SK-MEL-5 (cell line): Measurements from ENCODE around the gene STARD3. TPM values are rescaled to one million over a fixed set of nuclear protein-coding genes. Genes with fewer than 3 reads are reported as not detected.
"Not testable (repeated sequence)": the region's sequence is repeated elsewhere in the genome, so short reads cannot be mapped to it uniquely, and the experiment has no call there.

Experiments
- DNase-seq: peaks from one replicate; pipeline ENCODE4 v3.0.0-alpha.2; 2016; ENCODE audit warnings: low read depth, low spot score
- in situ Hi-C: cut with HindIII; loops from 2 replicates; pipeline ENCODE4 v1.10.0; 2016; ENCODE audit warnings: low sequenced_read_pairs, high pct_unique_total_duplicates, low pct_unique_long_range_greater_than_20kb
- total RNA-seq: library from RNA; depleted of rRNA; stranded (reverse); fragments of >200 nt; shearing (Covaris generic); gene quantifications from 2 replicates; pipeline ENCODE4 v1.2.3, GENCODE V29; 2014

Gene STARD3
- total RNA-seq, 1 experiment from 2014 or later, result 32.9 TPM

DNA sequence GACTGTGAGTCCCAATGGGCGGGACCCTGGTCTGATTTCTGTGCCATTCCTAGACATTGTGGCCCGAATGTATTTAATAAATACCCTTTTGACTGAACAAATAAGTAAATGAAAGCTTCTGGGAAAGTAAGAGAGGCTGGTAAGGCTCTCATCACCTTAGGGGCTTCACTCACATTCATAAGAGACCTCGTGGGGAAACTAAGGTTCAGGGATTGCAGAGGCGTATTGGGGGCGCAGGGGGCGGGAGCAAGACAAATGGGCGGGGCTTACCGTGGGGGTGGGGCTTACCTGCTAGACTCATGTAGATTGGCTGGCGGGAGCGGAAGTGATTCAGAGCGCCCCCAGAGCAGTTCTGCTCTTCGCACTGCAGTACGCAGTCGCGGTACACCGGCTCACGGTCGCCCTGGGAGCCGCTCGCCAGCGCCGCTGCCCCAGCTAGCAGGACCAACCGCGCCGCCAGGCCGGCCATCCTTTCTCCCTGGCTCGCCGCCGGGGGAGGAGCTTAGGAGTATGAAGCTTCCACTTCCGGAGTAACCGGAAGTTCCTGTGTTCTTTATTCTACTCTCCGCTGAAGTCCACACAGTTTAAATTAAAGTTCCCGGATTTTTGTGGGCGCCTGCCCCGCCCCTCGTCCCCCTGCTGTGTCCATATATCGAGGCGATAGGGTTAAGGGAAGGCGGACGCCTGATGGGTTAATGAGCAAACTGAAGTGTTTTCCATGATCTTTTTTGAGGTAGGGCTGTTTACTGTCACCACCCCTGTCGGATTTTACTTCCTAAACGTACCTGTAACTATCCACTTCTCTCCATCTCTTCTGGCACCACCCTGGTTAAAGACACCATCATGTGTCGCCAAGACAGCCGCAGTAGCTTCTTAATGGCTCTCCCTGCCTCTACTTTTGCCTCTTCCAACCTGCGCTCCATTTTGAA, 50.9 kb downstream of the STARD3 start, which contains the start of gene PGAP3:
Gene PGAP3, minus strand, starts transcription at position 512 of the 929 bp plus-strand sequence. Its CDS starts 43 bp downstream, at position 469.
- in situ Hi-C loops, result no loop called here
- peak; percentile 89 for DNase-seq

DNA sequence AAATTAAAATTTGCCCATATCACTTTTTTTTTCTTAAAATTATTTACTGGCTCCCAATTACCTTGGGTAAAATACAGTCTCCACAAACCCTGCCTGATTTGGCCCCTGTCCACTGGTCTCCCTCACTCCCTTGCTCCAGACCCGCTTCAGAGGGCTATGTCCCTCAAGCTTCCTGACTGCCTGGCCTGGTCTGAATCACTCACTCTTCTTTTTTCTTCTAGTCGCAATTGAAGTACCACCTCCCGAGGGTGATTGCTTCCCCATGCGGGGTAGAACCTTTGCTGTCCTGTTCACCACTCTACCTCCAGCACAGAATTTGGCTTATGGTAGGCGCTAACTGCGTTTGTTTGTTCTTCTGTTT, 51.5 kb downstream of the STARD3 start:
- in situ Hi-C loops, result no loop called here

DNA sequence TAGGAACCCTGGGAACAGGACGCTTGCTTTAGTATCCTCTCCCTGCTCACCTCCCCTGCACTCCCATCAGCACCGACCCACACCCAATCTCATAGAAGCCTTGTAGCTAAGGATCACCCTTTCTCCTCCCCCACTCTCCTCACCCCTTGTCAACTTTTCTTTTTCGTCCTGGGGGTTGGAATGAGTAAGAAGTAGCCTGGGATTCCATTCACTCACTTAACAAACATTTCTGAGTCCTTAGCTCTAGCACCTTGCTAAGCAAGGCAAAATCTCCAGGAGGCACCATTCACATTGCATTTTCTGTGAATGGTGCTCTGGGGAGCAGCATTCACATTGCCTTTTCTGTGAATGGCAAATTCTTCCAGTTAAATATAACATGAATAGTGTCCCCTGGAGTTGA, 52.0 kb downstream of the STARD3 start:
- DNase-seq, result no peak
- in situ Hi-C loops, result no loop called here

More for the DNA sequence above, 51.5 kb downstream of the STARD3 start:
- no peak for DNase-seq

GRCh38 chr17:39694593-39694992, 57.6 kb downstream of the STARD3 start:
- no peak for DNase-seq

DNA sequence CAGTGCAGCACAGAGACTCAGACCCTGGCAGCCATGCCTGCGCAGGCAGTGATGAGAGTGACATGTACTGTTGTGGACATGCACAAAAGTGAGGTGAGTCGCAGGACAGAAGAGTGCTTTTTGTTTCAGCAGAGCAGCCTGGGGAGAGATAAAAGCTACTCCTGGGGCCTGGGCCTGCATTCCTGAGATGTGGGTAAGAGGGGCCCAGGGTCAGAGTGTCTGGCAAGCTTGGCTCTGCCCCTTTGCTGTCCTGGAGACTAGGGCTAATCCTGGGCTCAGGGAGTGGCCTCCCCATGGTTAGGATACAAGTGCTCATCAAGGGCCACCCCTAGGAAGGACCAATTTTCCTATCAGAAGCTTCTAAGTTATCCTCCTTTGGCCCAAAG, 58.1 kb downstream of the STARD3 start:
- no peak for DNase-seq
- in situ Hi-C loops, result no loop called here

More at GRCh38 chr17:39694593-39694992, 57.6 kb downstream of the STARD3 start:
- in situ Hi-C loops, result no loop called here

- DNase-seq, result no peak
- in situ Hi-C loops, result no loop called here
Observed at GRCh38 chr17:39696731-39697130, 59.8 kb downstream of the STARD3 start.

DNA sequence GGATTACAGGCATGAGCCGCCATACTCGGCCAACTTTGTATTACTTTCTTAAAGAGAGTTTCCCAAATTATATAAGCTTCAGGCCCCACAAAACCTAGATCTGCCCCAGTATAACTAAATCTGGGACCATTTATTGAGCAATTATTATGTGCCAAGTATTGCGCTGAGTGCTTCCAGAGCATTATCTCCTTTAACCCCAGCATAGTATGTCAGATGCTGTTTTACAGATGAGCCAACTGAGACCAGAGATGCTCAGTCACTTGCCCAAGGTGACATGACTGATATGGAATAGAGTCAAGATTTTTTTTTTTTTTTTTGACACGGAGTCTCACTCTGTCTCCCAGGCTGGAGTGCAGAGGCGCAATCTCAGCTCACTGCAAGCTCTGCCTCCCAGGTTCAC, 61.0 kb downstream of the STARD3 start:
- in situ Hi-C loops, result no loop called here

DNA sequence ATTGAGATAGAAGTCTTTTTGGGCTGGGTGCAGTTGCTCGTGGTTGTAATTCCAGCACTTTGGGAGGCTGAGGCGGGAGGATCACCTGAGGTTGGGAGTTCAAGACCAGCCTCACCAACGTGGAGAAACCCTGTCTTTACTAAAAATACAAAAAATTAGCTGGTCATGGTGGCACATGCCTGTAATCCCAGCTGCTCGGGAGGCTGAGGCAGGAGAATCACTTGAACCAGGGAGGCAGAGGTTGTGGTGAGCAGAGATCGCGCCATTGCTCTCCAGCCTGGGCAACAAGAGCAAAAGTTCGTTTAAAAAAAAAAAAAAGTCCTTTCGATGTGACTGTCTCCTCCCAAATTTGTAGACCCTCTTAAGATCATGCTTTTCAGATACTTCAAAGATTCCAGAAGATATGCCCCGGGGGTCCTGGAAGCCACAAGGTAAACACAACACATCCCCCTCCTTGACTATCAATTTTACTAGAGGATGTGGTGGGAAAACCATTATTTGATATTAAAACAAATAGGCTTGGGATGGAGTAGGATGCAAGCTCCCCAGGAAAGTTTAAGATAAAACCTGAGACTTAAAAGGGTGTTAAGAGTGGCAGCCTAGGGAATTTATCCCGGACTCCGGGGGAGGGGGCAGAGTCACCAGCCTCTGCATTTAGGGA, 62.3 kb downstream of the STARD3 start:
- in situ Hi-C loops, DNase-seq: not testable (repeated sequence)

More for the DNA sequence above, 61.0 kb downstream of the STARD3 start:
- DNase-seq, result no peak

DNA sequence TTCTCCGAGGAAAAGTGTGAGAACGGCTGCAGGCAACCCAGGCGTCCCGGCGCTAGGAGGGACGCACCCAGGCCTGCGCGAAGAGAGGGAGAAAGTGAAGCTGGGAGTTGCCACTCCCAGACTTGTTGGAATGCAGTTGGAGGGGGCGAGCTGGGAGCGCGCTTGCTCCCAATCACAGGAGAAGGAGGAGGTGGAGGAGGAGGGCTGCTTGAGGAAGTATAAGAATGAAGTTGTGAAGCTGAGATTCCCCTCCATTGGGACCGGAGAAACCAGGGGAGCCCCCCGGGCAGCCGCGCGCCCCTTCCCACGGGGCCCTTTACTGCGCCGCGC, 62.8 kb downstream of the STARD3 start, which contains the start of gene ERBB2:
Gene ERBB2, plus strand, starts transcription at position 247 of the 330 bp plus-strand sequence. CDS start 175 bp downstream, outside the sequence.
- DNase-seq, result peak; percentile 45
- in situ Hi-C loops, result no loop called here

- DNase-seq, result no peak
- in situ Hi-C loops, result no loop called here
Observed at GRCh38 chr17:39700148-39700987, 63.4 kb downstream of the STARD3 start.

DNA sequence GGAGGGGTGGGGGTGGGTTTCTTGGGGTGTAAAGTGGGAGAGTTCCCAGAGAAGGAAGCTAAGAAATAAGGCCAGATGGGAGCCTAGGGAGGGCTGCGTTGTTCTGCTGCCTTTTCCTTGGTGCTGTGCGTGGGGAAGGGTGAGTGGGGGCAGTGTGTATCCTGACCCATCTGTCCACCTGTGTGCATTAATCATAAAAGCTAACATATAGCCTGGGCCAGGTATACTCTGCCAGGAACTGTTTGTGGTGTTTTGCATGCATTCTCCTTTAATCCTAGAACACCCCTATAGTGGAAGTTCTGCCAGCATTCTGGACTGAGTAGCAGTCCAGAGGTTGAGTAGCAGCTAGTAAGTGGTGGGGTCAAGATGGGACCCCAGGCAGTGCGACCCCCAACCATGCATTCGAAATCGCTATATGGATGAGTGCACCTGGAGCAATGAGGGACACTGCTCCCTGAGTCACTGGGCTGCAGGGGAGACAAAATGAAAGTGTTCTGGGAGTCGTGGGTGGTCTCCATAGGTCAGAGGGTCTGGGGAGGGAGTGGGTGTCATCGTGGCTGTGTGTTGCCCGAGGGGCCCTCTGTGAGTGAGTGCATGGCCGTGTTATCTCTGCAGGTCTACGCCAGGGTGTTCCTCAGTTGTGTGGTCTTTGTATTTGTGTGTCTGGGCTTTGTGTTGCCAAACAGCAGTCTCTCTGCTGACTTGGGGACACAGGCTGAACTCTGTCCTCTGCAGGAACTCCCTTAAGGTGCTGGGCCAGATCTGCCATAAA, 64.3 kb downstream of the STARD3 start:
- in situ Hi-C loops, result no loop called here
- no peak for DNase-seq

GRCh38 chr17:39701784-39702422, 65.0 kb downstream of the STARD3 start:
- no peak for DNase-seq
- in situ Hi-C loops, result no loop called here

DNA sequence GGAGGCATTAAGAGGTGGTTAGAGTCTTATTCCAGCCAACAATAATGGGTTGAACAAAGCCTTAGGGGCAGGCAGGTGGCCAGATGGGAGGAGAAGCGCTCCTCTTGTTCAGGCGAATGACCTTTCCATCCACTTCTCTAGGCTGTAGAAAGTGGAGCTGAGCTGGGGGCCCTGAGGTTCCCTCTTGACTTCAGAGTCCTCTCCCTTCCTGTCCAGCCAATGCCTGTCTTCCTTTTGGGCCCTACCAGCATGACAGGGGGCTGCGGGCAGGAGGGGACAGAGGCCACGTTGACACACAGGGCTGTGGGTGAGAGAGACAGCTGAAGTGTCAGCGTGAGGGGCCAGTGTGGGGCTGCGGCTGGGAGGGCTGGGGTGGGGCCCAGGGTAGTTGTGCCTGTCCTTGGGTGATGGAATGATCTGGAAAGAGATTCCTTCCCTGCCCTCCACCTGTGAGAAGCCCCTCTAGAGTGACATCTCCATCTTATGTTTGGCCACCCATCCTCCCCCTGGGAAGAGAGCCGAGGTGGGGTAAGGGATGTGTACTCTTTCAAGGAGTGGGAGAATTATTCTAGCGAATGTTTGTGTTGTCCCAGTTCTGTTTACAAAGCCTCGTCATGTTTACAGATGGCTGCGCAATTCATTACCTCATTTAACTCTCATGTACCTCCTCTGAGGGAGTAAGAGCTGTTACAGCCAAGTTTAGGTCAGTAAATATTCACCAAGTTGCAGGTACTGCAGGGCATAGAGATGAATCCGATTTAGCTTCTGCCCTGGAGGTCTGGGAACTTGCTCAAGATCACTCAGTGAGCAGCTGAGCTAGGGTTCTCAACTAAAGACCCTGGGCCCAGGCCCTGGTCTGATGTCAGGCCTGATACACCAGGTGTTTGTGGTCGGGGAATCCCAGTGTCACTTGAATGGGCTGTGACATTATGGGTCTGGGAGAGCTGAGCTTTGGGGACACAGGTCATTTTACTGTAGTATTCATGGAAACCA, 66.3 kb downstream of the STARD3 start:
- in situ Hi-C loops, result no loop called here
- DNase-seq, result no peak

DNA sequence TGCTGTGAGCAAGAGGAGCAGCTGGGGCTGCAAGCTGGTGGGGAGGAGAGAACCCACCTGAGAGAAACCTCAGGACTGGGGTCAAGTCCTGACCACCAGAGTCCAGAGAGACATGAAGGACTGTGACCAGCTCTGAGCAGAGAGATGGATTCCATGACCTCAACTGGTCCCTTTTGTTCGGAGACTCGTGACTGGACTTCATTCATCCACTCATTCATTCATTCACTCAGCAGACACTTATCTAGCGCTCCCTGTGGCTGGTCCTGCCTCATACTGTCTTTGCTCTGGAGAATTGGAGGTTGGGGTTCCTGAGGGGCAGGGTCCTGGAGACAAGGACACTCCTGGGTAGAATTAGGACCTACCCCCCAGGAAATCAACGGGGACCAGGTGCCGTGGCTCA, 67.0 kb downstream of the STARD3 start:
- DNase-seq, result no peak
- in situ Hi-C loops, result no loop called here

- in situ Hi-C loops, result no loop called here
- no peak for DNase-seq
Observed at GRCh38 chr17:39704821-39705551, 68.0 kb downstream of the STARD3 start.
